ENCODE results near the gene E2F8.

Gene E2F8

DNA sequence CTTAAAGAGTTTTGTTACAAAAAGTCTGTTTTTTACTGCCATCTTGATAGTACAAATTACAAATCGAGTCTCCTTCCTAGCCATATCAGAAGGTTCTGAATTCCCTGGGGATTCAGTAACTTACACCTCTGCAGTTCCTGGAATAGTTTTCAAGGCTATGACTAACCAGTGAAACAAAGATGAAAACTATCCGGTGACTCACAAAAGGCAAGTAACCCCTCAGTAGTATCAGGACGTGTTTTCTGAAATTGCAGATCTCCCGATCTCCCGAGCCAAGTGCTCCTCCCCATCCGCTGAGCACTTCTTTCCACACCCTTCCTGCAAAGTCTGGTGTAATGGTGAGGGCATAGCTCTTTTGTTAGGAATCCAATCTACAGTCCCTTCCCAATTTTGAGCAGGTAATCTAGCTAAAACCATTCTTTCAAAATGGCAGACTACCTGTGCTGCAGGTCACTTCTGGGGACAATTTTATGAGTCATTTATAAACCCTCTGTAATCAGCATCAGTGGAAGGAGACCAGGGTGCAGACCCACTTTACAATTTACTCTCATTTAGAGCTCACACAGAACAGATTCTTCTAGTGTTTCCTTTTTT is 7.7 kb downstream of the E2F8 start:
- Histone ChIP-seq H3K4me3 (no peak overlapping the region), H3K27ac (no peak overlapping the region)
- TF ChIP-seq, protein P1, sequence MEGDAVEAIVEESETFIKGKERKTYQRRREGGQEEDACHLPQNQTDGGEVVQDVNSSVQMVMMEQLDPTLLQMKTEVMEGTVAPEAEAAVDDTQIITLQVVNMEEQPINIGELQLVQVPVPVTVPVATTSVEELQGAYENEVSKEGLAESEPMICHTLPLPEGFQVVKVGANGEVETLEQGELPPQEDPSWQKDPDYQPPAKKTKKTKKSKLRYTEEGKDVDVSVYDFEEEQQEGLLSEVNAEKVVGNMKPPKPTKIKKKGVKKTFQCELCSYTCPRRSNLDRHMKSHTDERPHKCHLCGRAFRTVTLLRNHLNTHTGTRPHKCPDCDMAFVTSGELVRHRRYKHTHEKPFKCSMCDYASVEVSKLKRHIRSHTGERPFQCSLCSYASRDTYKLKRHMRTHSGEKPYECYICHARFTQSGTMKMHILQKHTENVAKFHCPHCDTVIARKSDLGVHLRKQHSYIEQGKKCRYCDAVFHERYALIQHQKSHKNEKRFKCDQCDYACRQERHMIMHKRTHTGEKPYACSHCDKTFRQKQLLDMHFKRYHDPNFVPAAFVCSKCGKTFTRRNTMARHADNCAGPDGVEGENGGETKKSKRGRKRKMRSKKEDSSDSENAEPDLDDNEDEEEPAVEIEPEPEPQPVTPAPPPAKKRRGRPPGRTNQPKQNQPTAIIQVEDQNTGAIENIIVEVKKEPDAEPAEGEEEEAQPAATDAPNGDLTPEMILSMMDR (IDR thresholded peaks at IDR 0.05): no peak
- no peak for DNase-seq (ENCODE audit: low spot score)

DNA sequence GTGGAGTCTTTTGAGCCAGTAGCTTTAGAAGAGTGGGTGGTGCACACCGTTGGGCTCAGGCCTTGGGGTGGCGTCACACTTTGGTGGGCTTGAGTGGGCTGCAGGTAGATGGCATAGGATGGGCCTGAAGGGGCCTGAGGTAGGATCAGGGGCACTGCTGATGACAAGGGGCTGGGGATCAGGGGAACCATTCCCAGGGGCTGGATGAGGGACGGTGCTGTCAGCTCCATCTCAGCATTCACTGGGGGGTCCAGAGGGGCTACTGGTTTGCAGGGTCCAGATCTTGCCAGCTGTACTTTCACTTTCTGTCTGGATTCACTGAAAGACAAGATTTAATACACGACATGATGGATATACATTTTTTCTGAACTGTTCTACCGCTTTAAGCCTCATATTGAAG is 11.1 kb downstream of the E2F8 start:
- H3K27ac ChIP-seq: no peak overlapping the region
- no peak overlapping the region for H3K4me3 ChIP-seq
- TF ChIP-seq, protein P1 (IDR thresholded peaks at IDR 0.05): no peak
- no peak for DNase-seq (ENCODE audit: low spot score)

DNA sequence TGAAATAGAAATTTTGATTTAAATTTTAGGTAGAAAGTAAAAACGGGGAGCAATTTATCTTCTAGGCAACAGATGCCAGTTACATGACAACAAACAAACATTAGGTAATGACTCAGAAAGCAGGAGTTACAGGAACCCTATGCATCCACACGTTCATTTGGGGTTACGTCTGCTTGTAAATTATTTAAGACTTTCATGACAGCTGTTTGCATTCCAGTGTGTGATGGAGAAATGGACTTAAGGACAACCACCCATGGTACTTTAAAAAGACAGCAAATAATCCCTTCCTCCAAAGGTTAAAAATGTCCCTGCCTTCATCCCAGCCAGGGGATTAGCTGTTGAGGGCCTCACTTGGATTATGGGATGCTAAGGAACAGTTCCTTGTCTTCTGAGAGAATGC is 11.8 kb downstream of the E2F8 start:
- no peak for DNase-seq (ENCODE audit: low spot score)
- Histone ChIP-seq H3K4me3 (no peak overlapping the region), H3K27ac (no peak overlapping the region)
- TF ChIP-seq, protein P1 (IDR thresholded peaks at IDR 0.05): no peak

DNA sequence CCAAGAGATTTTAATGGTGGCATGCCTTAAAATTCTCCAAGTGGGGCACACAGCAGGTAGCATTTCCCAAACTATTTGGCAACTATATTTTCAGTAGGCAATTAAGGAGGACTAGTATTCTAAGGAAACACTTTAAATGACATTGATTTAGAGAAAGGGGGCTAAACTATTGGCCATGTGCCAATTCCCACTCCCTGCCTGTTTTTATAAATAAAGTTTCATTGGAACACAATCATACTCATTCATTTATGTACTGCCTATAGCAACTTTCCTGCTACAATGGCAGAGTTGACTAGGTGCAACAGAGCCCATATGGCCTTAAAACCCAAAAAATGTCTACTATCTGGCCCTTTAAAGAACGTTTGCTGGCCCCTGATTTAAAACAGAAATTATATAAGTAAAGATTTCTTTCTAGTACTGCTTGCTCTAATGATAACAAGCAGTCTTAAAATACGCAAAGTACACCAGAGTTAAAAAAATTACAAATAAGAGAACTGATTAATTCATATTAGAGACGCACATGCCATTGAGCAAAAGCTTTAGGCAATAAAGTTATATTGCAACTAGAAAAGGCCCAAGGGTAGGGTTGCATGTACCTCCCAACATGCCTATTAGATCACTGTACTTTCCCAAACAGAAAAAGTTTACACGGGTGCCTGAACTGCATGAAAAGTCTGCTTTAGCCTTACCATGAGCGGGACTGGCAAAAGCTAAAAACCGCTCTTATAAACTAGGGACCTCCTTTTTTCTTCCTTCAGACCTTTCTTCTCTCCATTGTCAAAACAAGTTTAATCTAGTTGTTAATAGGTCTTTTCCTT is 14.2 kb downstream of the E2F8 start:
- no peak overlapping the region for H3K4me3 ChIP-seq
- no peak for DNase-seq (ENCODE audit: low spot score)
- TF ChIP-seq, protein P1 (IDR thresholded peaks at IDR 0.05): no peak
- H3K27ac ChIP-seq: no peak overlapping the region

DNA sequence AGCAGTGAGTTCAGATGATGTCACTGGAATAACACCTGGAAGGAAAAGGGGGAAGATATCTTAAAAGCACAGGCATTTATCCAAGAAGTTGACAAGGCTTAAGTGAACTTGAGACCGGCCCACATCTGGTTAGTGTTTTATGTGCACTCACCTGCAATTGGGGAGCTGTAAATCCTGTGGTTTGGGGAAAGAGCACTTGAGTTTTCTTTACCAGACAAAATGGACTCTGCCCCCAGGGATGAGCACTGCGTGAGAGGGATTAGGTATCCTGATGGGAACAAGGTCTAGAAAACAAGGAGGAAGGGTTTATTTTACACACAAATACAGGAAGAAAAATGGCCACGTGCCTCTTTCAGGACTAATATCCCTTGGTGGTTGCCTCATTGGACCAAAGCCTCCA is 15.2 kb downstream of the E2F8 start:
- no peak for DNase-seq (ENCODE audit: low spot score)
- no peak overlapping the region for H3K4me3 ChIP-seq
- TF ChIP-seq, protein P1 (IDR thresholded peaks at IDR 0.05): no peak
- H3K27ac ChIP-seq: no peak overlapping the region

DNA sequence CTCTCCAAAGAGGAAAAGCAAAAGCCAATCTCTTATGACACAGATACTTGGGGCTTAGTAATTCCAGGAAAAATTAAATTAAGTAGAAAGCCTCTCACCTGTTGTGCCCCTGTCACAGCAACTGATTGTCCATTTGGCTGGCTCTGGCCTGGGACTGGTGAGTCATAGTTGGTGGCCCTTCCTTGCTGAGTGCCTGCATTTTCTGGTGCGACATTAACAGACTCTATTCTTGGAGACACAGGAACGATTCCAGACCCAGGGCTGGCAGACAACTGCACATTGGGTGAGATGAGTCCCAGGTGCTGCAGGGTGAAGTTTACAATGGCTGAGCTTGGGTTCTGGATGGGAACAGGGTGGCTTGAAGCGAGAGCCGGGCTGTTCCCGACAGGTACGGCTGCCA is 15.6 kb downstream of the E2F8 start:
- no peak overlapping the region for H3K4me3 ChIP-seq
- no peak overlapping the region for H3K27ac ChIP-seq
- no peak for DNase-seq (ENCODE audit: low spot score)
- TF ChIP-seq, protein P1 (IDR thresholded peaks at IDR 0.05): no peak
